ENCODE data around the gene TBC1D16. TPM values are rescaled to one million over a fixed set of nuclear protein-coding genes. Genes with fewer than 3 reads are reported as not detected.

TBC1D16 gene
- total and polyA plus RNA-seq, 2 experiments from 2014 or later = 9.2 to 22.4 TPM

DNA sequence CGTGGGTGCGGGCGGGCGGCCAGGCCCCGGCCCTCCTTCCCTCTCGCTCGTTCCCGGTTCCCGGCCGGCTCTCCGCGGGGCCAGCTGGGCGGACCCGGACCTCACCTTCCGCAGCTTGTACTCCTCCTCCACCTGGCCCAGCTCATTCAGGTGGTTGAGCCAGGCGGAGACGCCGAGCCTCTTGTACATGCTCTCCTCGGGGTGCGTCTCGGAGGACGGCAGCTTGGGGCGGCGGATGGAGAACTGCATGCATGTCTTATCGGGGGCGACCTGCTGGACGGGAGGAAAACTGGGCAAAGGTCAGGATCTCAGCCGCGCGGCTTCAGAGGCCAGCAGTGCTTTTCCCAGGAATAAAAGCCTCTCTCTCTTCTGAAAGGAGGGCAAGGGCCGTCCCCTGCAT is 85.4 kb downstream of the TBC1D16 start:
- no peak for TF ChIP-seq EZH2phosphoT487 (IDR thresholded peaks at IDR 0.05; ENCODE audit: insufficient read depth, low read depth)
- TF ChIP-seq EZH2 (IDR thresholded peaks at IDR 0.05; ENCODE audit: insufficient read depth, poor library complexity, severe bottlenecking) = no peak
- Histone ChIP-seq H4K20me1 (ENCODE audit: insufficient read depth) (no peaks in the 10 kb centered on the region), H3K4me2 (ENCODE audit: unreplicated experiment) (no peak overlapping the region), H3K36me3 (ENCODE audit: low read depth) (no peaks in the 10 kb centered on the region), H3K79me2 (ENCODE audit: insufficient read depth) (no peaks in the 10 kb centered on the region), H3K4me1 (ENCODE audit: insufficient read depth) (peaks cover 9% of the 10 kb centered on the region; the same call in 1 of the 2 replicates), H3K9ac (no peak overlapping the region), H3K9me3 (ENCODE audit: low read depth) (no peaks in the 10 kb centered on the region), H3K27me3 (replicated peaks; ENCODE audit: insufficient read depth) (no peaks in the 10 kb centered on the region), H3K27ac (no peak overlapping the region), H3F3A (ENCODE audit: insufficient read depth) (no peaks in the 10 kb centered on the region), H2AFZ (no peak overlapping the region), H3K9me2 (ENCODE audit: insufficient read depth) (no peaks in the 10 kb centered on the region), H3K4me3 (no peak overlapping the region)
- 97 to 99% methylated on average over 19 to 31 of the region's 31 CpGs for WGBS, 2 experiments (ENCODE audit: low coverage in 1 of 2, low lambda C conversion rate in 2 of 2, missing lambda C conversion rate in 2 of 2)
- in situ Hi-C loops (cut with MboI) = no loop called here
- DNase-seq = no peak

DNA sequence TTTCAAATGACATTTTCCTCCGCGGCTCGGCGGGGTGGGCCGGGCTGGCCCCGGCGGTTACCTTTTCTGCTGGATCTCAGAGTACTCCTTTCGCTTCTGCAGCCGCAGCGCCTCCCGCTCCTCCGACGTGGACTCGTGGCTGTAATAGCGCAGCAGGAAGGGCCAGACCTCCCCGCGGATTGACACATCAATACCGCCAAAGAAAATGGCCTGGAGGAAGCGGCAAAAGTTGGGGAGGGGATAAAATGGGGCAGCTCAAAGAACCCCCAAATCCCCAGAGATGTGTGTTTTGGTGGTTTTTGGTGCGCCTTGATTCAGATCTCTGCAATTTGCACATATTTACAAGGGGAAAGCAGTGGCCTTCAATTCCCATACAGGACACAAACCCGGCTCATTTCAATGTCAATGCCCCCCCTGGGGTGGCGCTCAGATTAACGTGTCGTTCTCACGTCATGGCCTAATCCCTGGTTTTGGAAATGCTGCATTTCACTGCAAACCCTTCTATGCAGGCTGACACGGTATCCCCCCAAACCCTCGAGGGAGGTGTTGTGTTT is 85.9 kb downstream of the TBC1D16 start:
- Histone ChIP-seq H3K4me1 (ENCODE audit: insufficient read depth) (peaks cover 9% of the 10 kb centered on the region; the same call in 1 of the 2 replicates), H3K9me3 (ENCODE audit: low read depth) (no peaks in the 10 kb centered on the region), H3K9ac (no peak overlapping the region), H3K27me3 (replicated peaks; ENCODE audit: insufficient read depth) (no peaks in the 10 kb centered on the region), H3K27ac (no peak overlapping the region), H3K36me3 (ENCODE audit: low read depth) (no peaks in the 10 kb centered on the region), H4K20me1 (ENCODE audit: insufficient read depth) (no peaks in the 10 kb centered on the region), H3K9me2 (ENCODE audit: insufficient read depth) (no peaks in the 10 kb centered on the region), H2AFZ (no peak overlapping the region), H3K4me3 (no peak overlapping the region), H3K79me2 (ENCODE audit: insufficient read depth) (no peaks in the 10 kb centered on the region), H3K4me2 (ENCODE audit: unreplicated experiment) (no peak overlapping the region), H3F3A (ENCODE audit: insufficient read depth) (no peaks in the 10 kb centered on the region)
- no peak for TF ChIP-seq EZH2phosphoT487 (IDR thresholded peaks at IDR 0.05; ENCODE audit: insufficient read depth, low read depth)
- no peak for TF ChIP-seq EZH2 (IDR thresholded peaks at IDR 0.05; ENCODE audit: insufficient read depth, poor library complexity, severe bottlenecking)
- DNase-seq = no peak
- in situ Hi-C loops (cut with MboI) = no loop called here
- WGBS, 2 experiments (ENCODE audit: low coverage in 1 of 2, low lambda C conversion rate in 2 of 2, missing lambda C conversion rate in 2 of 2) = 94 to 96% methylated on average over 27 of the region's 27 CpGs

DNA sequence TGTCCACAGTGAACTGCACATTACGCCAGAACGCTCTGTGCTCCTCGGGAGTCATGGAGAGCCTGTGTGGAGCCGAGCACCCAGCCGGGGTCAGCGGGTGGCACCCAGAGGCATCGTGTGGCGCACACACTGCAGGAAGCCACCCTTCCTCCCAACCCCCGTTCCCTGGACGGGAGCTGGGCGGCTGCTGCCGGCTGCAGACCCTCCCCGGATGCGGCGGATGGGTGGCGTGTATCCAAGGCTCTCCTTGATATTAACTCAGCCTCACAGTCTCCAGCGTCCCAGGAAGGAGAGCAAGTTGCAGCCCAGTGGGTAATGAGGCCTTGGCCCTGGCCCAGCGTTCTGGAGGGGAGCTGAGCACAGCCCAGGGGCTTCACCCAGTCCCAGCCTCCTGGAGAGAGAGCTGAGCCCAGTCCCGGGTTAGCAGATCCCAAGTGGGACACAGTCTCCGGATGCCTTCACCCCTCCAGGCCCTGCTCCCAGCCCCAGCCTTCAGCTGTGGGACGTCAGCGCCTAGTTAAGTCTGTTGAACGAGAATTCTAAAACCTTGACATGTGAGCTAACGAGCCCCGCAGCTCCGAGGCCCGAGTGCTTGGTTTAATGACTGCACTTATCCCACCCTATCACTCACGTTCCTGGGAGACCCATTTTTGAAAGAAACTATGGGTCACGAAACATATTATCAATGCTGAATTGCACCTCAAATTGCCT is 86.6 kb downstream of the TBC1D16 start:
- Histone ChIP-seq H3K27me3 (replicated peaks; ENCODE audit: insufficient read depth) (no peaks in the 10 kb centered on the region), H3K9ac (no peak overlapping the region), H3K9me3 (ENCODE audit: low read depth) (no peaks in the 10 kb centered on the region), H4K20me1 (ENCODE audit: insufficient read depth) (no peaks in the 10 kb centered on the region), H3K4me2 (ENCODE audit: unreplicated experiment) (no peak overlapping the region), H3K9me2 (ENCODE audit: insufficient read depth) (no peaks in the 10 kb centered on the region), H2AFZ (no peak overlapping the region), H3K27ac (no peak overlapping the region), H3K36me3 (ENCODE audit: low read depth) (no peaks in the 10 kb centered on the region), H3K4me1 (ENCODE audit: insufficient read depth) (peaks cover 9% of the 10 kb centered on the region; the same call in 1 of the 2 replicates), H3F3A (ENCODE audit: insufficient read depth) (no peaks in the 10 kb centered on the region), H3K4me3 (no peak overlapping the region), H3K79me2 (ENCODE audit: insufficient read depth) (no peaks in the 10 kb centered on the region)
- no peak for DNase-seq
- TF ChIP-seq EZH2 (IDR thresholded peaks at IDR 0.05; ENCODE audit: insufficient read depth, poor library complexity, severe bottlenecking) = no peak
- no peak for TF ChIP-seq EZH2phosphoT487 (IDR thresholded peaks at IDR 0.05; ENCODE audit: insufficient read depth, low read depth)
- in situ Hi-C loops (cut with MboI) = no loop called here
- whole genome bisulfite sequencing, 2 experiments (ENCODE audit: low coverage in 1 of 2, low lambda C conversion rate in 2 of 2, missing lambda C conversion rate in 2 of 2) = 86 to 89% methylated on average over 27 to 29 of the region's 29 CpGs

DNA sequence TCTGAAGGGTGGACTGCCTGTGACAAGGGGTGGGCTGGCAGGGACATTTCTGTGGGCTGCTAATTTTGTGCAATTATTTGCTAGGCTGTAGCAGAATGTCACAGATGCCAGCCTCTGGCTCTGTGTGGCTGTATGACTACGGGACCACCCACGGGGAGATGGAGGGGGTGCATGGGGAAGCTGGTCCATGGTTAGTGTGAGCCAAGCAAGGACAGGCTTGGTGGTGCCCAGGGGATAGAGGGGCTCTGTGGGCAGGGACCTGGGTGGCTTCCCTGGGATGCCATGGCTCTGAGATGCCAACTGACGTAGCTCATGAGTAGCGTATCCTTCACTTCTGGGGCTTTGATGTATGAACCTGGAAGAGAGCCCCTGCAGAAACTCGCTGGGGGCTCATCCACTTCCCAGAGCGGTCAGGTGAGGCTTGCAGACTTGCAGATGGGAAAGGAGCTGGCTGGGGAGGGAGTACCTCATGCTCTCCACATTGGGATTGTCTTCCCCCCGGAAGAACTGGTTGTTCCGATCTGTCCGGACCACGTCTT is 87.2 kb downstream of the TBC1D16 start:
- Histone ChIP-seq H3K9ac (no peak overlapping the region), H3K9me3 (ENCODE audit: low read depth) (no peaks in the 10 kb centered on the region), H3K4me2 (ENCODE audit: unreplicated experiment) (no peak overlapping the region), H3K27ac (no peak overlapping the region), H3K4me3 (no peak overlapping the region), H3K79me2 (ENCODE audit: insufficient read depth) (no peaks in the 10 kb centered on the region), H3F3A (ENCODE audit: insufficient read depth) (no peaks in the 10 kb centered on the region), H2AFZ (no peak overlapping the region), H3K27me3 (replicated peaks; ENCODE audit: insufficient read depth) (no peaks in the 10 kb centered on the region), H3K36me3 (ENCODE audit: low read depth) (no peaks in the 10 kb centered on the region), H3K9me2 (ENCODE audit: insufficient read depth) (no peaks in the 10 kb centered on the region), H4K20me1 (ENCODE audit: insufficient read depth) (no peaks in the 10 kb centered on the region), H3K4me1 (ENCODE audit: insufficient read depth) (peaks cover 9% of the 10 kb centered on the region; the same call in 1 of the 2 replicates)
- in situ Hi-C loops (cut with MboI) = no loop called here
- no peak for TF ChIP-seq EZH2 (IDR thresholded peaks at IDR 0.05; ENCODE audit: insufficient read depth, poor library complexity, severe bottlenecking)
- no peak for TF ChIP-seq EZH2phosphoT487 (IDR thresholded peaks at IDR 0.05; ENCODE audit: insufficient read depth, low read depth)
- WGBS, 2 experiments (ENCODE audit: low coverage in 1 of 2, low lambda C conversion rate in 2 of 2, missing lambda C conversion rate in 2 of 2) = 86 to 97% methylated on average over 9 to 10 of the region's 10 CpGs
- DNase-seq = no peak

Data from GM23248 (cell line).